A172 (cell line): Measurements from ENCODE around the gene COL10A1. TPM values are rescaled to one million over a fixed set of nuclear protein-coding genes. Genes with fewer than 3 reads are reported as not detected.
"Not testable (repeated sequence)": the region's sequence is repeated elsewhere in the genome, so short reads cannot be mapped to it uniquely, and the experiment has no call there.

ENCODE experiments used
- DNase-seq: peaks from one replicate; pipeline ENCODE4 v3.0.0-alpha.2; 2015; ENCODE audit warnings: low spot score
- total RNA-seq: library from RNA; depleted of rRNA; stranded (reverse); fragments of >200 nt; shearing (Covaris generic); gene quantifications from 2 replicates; pipeline ENCODE4 v1.2.3, GENCODE V29; 2014

Gene COL10A1
- total RNA-seq, 1 experiment from 2014 or later: not detected

DNA sequence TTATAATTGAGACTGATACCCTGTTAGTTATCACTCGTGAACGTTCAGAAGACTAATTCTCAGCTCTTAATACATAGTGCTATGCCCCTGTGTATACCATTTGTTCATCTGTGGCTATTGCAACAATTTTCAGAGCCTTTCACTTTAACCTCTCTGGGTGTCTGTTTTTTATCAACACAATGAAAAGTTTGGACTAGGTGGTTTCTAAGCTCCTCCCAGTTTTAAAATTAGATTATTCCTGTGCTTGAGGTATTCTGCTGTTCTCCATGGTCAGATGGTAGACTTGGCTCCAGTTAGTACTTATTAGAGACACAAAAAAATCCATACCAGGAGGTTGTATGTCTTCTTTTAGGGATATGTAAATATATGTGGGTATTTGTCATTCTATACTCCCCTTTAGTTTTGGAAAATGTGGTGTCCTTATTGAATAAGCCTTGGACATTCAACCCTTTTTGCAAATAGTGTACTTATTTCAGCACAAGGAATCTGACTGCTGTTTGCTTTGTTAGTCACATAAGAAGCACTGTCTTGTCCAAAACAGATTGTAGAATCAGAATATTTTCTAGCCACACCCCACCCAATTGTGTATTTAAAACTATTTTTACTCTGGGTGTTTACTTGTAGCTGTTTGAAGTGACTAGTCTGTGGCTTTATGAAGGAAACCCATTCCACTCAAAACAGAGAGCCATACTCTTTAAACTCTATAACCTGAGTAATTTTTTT lies 2.0 kb upstream of the COL10A1 start:
- no peak for DNase-seq

DNA sequence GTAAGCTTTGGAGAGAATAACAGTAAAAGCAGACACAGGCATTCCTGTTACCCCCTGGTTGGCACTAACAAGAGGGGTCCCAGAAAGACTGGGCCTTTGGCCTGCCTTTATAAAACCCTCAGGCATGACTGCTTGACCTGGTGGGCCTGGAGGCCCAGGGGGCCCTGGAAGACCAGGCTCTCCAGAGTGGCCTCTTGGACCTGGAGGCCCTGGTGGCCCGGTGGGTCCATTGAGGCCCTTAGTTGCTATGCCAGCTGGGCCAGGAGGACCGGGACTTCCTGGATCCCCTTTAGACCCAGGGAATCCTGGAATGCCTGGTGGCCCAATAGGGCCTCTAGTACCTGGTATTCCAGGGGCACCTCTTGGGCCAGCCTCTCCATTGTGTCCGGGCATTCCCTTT lies 5.5 kb downstream of the COL10A1 start:
- DNase-seq: no peak

DNA sequence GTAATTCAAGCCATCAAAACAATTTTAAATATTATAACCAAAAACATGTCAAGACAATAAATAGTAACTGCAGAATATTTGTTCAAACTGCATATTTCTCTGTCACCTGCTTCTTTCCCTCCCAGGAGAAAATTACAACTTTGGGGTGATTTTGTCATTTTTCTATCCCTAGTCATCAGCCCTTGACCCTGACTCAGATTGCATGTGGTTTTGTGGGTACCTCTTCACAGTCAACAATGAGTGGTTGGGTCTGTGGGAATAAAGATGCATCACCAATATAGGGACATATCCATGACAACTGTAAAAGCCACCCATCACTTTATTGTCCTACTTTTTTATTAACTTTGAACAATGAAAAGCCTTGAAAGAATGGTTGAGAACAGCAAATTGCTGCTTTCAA lies 7.3 kb downstream of the COL10A1 start:
- peak; percentile 36 for DNase-seq

GRCh38 chr6:116115781-116116180 lies 10.2 kb downstream of the COL10A1 start:
- no peak for DNase-seq

DNA sequence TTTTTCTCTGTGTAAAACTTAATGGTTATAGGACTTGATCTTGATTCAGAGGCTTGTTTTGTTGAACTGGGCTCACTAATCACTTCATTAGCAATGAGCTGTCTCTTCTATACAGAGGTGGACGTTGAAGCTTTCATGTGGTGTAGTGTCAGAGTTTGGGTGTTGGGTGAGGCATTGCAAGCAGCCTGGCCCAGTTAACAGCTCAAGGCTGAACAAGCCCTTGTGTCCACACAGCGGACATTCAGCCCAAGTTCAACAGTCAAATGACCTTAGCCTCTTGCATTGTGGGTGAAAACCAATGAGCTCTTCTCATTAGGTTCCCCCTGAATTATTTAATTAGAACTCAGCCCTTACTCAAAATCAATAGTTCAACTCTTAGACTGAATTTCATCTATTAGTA lies 12.5 kb downstream of the COL10A1 start:
- no peak for DNase-seq

DNA sequence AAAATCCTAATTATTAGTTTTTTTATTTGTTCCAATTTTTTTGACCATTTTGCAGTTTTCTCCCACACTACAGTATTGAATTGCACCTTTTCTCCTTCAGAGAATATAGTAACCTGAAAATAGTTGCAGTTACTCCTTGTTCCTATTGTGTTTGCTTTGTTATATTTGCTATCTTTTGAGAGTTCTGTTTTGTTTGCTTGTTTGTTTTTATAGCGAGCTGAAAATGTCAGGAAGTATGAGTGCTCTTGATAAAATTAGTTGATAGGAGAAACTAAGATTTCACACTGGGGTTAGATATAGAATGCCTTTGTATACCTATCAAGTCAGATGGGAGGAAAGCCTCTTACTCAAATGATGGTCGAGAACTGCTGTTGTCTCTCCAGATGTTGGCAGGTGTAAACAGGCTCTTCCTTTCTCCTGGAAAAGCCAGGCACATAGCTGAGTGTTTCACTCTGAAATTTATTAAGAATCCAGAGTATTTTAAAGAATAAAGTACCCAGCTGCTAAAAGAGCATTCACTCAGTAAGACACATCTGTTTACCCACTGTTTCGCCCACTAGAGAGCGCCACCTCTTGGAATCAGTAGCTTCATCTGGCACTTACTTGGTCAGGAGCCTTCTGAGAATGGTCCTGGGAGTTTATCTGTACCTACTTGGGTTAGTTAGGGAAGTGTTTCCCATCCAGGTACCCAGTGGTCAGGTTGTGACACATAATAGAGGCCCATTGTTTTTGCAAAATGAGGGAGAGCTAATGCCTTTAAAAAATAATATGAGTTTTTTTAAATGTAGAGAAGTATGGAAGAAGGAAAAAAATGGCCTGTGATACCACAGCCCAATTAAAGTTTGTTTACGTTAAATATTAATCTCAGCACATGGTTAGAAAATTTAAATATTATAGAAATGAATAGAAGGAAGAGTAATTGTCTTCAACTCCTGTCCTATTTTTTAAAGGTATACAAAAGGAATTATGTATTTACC lies 14.1 kb downstream of the COL10A1 start:
- peak; percentile 41 for DNase-seq

GRCh38 chr6:116108836-116109235 lies 17.1 kb downstream of the COL10A1 start:
- no peak for DNase-seq

DNA sequence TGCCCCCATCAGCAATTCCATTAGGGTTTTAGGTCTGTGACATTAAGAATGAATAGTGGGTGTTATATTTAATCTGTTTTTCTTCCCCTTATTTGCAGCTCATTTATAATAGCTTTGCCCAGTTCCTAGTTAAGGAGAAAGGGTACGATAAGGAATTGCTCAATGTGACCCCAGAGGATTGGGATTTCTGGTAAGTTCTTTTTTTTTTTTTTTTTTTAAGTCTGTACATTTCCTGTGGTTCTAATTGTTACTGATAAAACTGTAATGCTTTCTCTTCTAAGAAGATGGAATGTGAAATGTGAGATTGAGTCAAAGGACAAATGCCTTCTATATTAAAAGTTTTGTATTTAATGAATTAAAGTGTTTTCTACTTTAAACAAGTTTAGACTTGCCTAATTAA lies 19.8 kb downstream of the COL10A1 start:
- DNase-seq: no peak

- DNase-seq: no peak
Observed at GRCh38 chr6:116105247-116105646, 20.7 kb downstream of the COL10A1 start.

DNA sequence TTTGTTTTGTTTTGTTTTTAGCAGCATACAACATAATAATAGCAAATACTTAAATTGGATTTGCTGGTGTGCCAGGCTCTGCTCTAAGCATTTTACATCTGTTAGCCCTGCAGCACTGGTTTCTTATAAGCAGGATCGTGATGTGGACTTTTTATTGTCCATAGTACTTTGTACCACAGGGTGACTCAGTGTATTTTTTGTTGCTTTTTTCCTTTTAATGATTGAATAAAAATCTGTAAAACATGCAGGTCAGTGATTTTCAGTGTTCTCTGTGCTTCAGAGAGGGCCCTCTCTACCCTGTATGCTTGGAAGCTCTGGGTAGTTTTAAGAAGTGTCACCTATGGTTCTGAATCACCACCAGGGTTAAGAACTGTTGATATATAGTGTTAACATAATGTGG lies 21.3 kb downstream of the COL10A1 start:
- no peak for DNase-seq

GRCh38 chr6:116102873-116103272 lies 23.1 kb downstream of the COL10A1 start:
- DNase-seq: no peak

DNA sequence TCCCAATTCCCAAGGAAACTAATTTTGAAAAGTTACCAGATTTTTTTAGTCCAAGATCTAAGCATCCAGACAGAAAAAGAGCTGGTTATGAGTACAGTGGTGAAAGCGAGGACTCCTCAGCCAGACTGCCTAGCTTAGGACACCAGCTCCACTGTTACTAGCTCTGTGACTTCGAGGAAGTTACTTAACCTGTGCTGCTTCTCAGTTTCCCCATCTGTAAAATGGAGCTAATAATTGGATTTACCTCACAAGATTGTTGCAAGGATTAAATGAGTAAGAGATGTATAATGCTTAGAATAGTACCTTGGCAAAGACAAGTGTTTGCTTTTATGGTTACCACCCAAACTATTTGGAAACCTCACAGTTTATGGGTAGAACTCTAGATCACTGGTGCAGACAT lies 24.1 kb downstream of the COL10A1 start:
- DNase-seq: no peak

DNA sequence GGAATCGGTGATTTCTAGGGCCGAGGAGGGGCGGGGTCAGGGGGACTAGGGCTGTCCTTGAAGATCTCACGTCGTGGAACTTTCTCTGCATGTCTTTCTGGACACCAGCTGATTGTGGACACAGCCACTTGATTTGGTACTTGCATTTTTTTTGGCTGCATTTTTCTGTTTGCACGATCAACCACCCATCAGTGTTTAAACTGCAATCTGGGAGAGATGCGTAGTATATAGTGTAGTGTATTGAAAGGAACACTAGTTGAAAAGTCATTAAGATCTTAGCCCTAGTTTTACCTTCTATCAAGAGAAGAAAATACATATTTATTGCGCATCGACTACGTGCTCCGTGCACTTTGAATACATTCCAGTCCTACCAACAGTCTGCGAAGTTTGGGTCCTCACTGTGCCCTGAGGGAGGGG lies 24.6 kb downstream of the COL10A1 start:
- DNase-seq: no peak

DNA sequence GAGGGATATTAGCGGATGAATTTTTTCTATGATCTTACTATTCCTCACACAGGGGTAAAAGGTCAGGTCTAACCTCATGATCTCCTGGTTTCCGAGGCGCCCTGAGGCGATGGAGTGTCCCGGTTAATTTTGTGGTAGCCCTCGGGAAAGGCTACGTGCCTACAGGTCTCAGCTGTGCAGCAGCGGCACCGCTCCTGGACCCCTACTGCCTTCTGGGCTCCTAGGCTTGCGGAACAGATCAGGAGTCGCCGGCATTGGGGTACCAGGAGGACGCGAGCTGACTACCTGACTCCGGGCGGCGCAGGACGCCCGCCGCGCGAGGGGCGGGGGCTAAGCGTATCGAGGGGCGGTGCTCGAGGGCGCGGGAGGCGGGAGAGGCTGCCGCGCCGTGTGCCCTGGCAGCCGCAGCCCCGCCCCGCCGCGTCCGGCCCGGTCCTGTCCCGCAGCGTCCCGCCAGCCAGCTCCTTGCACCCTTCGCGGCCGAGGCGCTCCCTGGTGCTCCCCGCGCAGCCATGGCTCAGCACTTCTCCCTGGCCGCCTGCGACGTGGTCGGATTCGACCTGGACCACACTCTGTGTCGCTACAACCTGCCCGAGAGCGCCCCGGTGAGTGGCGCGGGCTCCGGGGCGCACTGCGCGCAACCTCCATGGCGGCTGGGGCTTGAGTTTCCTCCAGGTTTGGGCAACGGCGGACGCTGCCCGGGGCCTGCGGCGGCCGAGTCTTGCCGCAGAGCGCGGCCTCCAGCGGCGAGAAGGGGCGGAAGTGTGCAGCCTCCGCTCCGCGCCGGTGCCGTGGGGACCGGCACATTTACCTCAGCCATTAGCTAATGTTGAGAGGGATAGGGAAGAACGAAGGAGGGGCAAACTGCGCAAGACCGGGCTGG lies 25.3 kb downstream of the COL10A1 start, which contains the start of gene NT5DC1:
Gene NT5DC1, plus strand, starts transcription at position 435 of the 883 bp plus-strand sequence. Its CDS starts 78 bp downstream, at position 513.
- DNase-seq: peak; percentile 65

DNA sequence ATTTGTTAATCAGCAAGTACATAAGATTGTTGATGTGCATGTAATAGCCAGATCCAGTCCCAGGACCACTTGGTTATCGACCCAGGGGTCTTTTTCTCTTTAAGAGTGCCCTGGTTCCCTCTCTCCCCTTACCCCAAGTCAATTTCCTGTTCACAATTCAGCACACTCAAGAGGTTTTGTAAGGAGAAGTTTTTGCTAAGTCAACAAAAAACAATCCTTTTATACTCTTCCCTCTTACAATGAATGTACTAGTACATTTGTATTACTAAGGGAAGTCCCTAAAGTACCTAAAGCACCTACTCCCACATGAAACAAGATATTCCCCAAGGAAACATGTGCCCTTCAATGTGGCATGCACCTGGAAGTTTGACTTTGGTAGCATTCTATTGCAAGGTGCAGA lies 26.9 kb downstream of the COL10A1 start:
- DNase-seq: no peak

DNA sequence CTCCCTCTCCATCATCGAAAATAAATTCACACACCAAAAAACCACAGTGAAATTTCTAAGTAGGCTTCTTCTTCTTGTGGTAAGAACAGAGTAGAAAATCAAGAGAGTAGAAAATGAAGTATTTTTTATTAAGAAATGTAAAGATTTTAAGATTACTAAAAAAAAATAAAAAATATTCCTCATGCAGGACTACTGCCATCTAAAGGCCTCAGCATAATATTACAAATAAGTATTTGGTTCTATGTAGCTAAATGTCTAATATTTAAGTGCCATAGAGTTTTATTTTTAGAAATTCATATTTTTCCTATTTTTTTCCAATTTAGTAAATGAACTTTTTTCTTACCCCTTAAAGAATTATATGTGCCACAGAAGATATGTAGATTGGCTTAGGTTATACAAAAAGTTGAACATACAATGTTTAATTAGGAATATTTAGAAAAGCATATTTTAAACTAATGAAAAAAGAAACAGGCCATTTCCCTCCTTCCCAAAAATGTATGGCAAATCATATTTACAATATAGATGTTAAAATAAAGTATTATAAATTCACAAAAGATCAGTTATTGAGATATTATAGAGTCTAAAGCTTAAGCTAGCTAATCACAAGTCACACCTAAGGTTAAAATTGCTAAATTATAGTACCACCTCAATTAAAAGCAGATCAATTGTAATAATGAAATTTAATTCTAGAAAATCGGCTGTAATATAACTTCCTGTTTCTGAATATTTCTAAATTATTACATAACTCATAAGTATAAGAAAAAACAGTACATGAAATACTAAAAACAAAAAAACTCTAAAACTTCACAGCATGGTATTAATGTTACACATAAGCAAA lies 28.7 kb downstream of the COL10A1 start:
- no peak for DNase-seq

GRCh38 chr6:116096048-116096759 lies 29.7 kb downstream of the COL10A1 start:
- DNase-seq: not testable (repeated sequence)

GRCh38 chr6:116094041-116094440 lies 31.9 kb downstream of the COL10A1 start:
- no peak for DNase-seq

GRCh38 chr6:116090251-116090650 lies 35.7 kb downstream of the COL10A1 start:
- DNase-seq: no peak

- DNase-seq: no peak
Observed at GRCh38 chr6:116088946-116089345, 37.0 kb downstream of the COL10A1 start.
